D721Med (cell line): Measurements from ENCODE around the gene MAPK12.
"Not testable (repeated sequence)": the region's sequence is repeated elsewhere in the genome, so short reads cannot be mapped to it uniquely, and the experiment has no call there.

Experiments used
- DNase-seq: peaks from one replicate; pipeline ENCODE4 v3.0.0; 2011; ENCODE audit warnings: low spot score; ENCODE audit not compliant: insufficient read length
- FAIRE-seq: peaks from 2 replicates; lab custom pipeline; 2011; peaks lifted over from hg19 to GRCh38; lab: Jason Lieb, UNC
- CTCF ChIP-seq: IDR thresholded peaks from 2 replicates; pipeline ENCODE4 v1.5.1; 2012; ENCODE audit warnings: mild to moderate bottlenecking, control low read depth; ENCODE audit not compliant: insufficient read depth; ENCODE audit errors: missing control alignments

MAPK12 gene

GRCh38 chr22:50207383-50208140 is 53.9 kb downstream of the MAPK12 start:
- no peak for TF ChIP-seq CTCF
- DNase-seq (no peak), FAIRE-seq (no peak)

- TF ChIP-seq CTCF, result peak; percentile 22
- DNase-seq (no peak), FAIRE-seq (no peak)
Observed at GRCh38 chr22:50206599-50206998, 54.9 kb downstream of the MAPK12 start.

GRCh38 chr22:50205781-50206569 is 55.5 kb downstream of the MAPK12 start:
- DNase-seq (no peak), FAIRE-seq (no peak)
- TF ChIP-seq CTCF, result no peak

GRCh38 chr22:50204998-50205397 is 56.5 kb downstream of the MAPK12 start:
- not testable (repeated sequence) for FAIRE-seq, DNase-seq

- DNase-seq, result no peak
- TF ChIP-seq CTCF, result no peak
- no peak for FAIRE-seq
Observed at GRCh38 chr22:50204571-50204970, 56.9 kb downstream of the MAPK12 start.

GRCh38 chr22:50203288-50203687 is 58.2 kb downstream of the MAPK12 start:
- no peak for FAIRE-seq
- DNase-seq, result no peak
- TF ChIP-seq CTCF, result no peak
